Measurements from ENCODE around the gene EEIG1. TPM values are rescaled to one million over a fixed set of nuclear protein-coding genes. Genes with fewer than 3 reads are reported as not detected.
A peak's percentile ranks its signal among the peaks of the same experiment; 100 is the strongest.

The EEIG1 gene
- total RNA-seq, 1 experiment from 2014 or later = 52.3 TPM

- H3K27ac Mint-ChIP-seq = peak overlapping the region in 1 of 3 experiments; percentile 41; a peak in 2 of 7 replicates
Observed at GRCh38 chr9:127985011-127985410, 4.2 kb upstream of the EEIG1 start.

More at GRCh38 chr9:127985011-127985410, 4.2 kb upstream of the EEIG1 start:
- no peaks in the 10 kb centered on the region for H3K79me2 ChIP-seq (ENCODE audit: insufficient read depth, low read length)
- no peaks in the 10 kb centered on the region for H3K79me1 ChIP-seq (ENCODE audit: insufficient read depth, low read depth, low read length, poor library complexity, severe bottlenecking)
- H2AK5ac ChIP-seq (ENCODE audit: insufficient read length, low read length) = no peak overlapping the region
- no peak for DNase-seq
- no peak overlapping the region for H2BK12ac ChIP-seq (ENCODE audit: insufficient read length, low read depth, low read length)
- no peaks in the 10 kb centered on the region for H3K27me3 Mint-ChIP-seq (ENCODE audit: low read depth)
- no peak overlapping the region for H4K5ac ChIP-seq (ENCODE audit: insufficient read length, low read depth, low read length)
- no peak overlapping the region for H3K9ac ChIP-seq (ENCODE audit: extremely low read depth, insufficient read length, low read length)
- no peak overlapping the region for H3K4me2 ChIP-seq (ENCODE audit: insufficient read depth, insufficient read length, low read length)
- H4K8ac ChIP-seq (replicated peaks; ENCODE audit: insufficient read length, low read depth, low read length) = no peak overlapping the region
- no peak overlapping the region for H2BK120ac ChIP-seq (ENCODE audit: low read depth, low read length, poor library complexity, severe bottlenecking)
- H3K9me3 ChIP-seq (ENCODE audit: control insufficient read depth, low read depth, low read length) = no peaks in the 10 kb centered on the region
- H3T11ph ChIP-seq (ENCODE audit: low read length) = no peak overlapping the region
- no peak overlapping the region for H3K18ac ChIP-seq (ENCODE audit: insufficient read length, low read depth, low read length)
- H3K4me1 ChIP-seq (ENCODE audit: insufficient read depth, low read length) = peaks cover 3% of the 10 kb centered on the region
- peaks cover 18 to 29% of the 10 kb centered on the region in 2 experiments for H3K4me1 Mint-ChIP-seq
- H4K91ac ChIP-seq (ENCODE audit: insufficient read length, low read depth, low read length) = no peak overlapping the region
- no peak overlapping the region for H3K4me3 Mint-ChIP-seq
- peaks cover 7% of the 10 kb centered on the region for H3K23me2 ChIP-seq (ENCODE audit: insufficient read length, low read depth, low read length, poor library complexity, severe bottlenecking)
- no peaks in the 10 kb centered on the region for H3K27me3 ChIP-seq (ENCODE audit: insufficient read depth, low read length)
- no peak overlapping the region for H3K56ac ChIP-seq (ENCODE audit: insufficient read length, low read depth, low read length)
- no peaks in the 10 kb centered on the region for H3K9me3 Mint-ChIP-seq
- no peak overlapping the region for H3K23ac ChIP-seq (ENCODE audit: insufficient read length, low read depth, low read length)
- no peak overlapping the region for H2BK15ac ChIP-seq (ENCODE audit: low read depth, low read length)
- no peak overlapping the region for H3K27ac ChIP-seq (ENCODE audit: insufficient read length, low read depth, low read length)
- no peak for TF ChIP-seq CTCF (conservative IDR thresholded peaks at IDR 0.05)
- H3K4ac ChIP-seq (ENCODE audit: low read depth, low read length) = no peak overlapping the region
- no peak overlapping the region for H2BK20ac ChIP-seq (ENCODE audit: low read depth, low read length, poor library complexity, severe bottlenecking)
- H2AFZ ChIP-seq (ENCODE audit: low read length) = no peak overlapping the region
- no CpG with 5 or more reads among the region's 3 CpGs for WGBS (ENCODE audit: extremely low coverage, insufficient read length, low lambda C conversion rate)
- no peaks in the 10 kb centered on the region; a peak in 1 of 7 replicates for H3K36me3 Mint-ChIP-seq (ENCODE audit: insufficient read depth in 1 of 3, low read depth in 3 of 3)
- no peaks in the 10 kb centered on the region for H4K20me1 ChIP-seq (ENCODE audit: control insufficient read depth, insufficient read depth, insufficient read length)
- no peak overlapping the region for H3K14ac ChIP-seq (ENCODE audit: insufficient read depth, low read length)
- no peak overlapping the region for H2BK5ac ChIP-seq (ENCODE audit: insufficient read length, low read length)

Measured in H9 (cell line).